ENCODE measurements around the gene ACBD6. TPM values are rescaled to one million over a fixed set of nuclear protein-coding genes. Genes with fewer than 3 reads are reported as not detected.

The ACBD6 gene
- total RNA-seq, 3 donors from 2014 or later: 42.6 to 50.1 (median 48.8) TPM

- Histone ChIP-seq H3K36me3 (no peaks in the 10 kb centered on the region), H3K4me1 (no peaks in the 10 kb centered on the region), H3K27me3 (no peaks in the 10 kb centered on the region), H3K9me3 (no peaks in the 10 kb centered on the region), H3K4me3 (no peak overlapping the region), H3K27ac (no peak overlapping the region)
- no peak for DNase-seq (ENCODE audit: low spot score in 2 of 2)
- no peak for TF ChIP-seq CTCF (IDR thresholded peaks at IDR 0.05)
- no peak for TF ChIP-seq POLR2A (IDR thresholded peaks at IDR 0.05)
- no peak for TF ChIP-seq POLR2AphosphoS5 (IDR thresholded peaks at IDR 0.05)
- intact Hi-C loops (cut with DNase I; ENCODE audit: low total_unique reads): no loop called here
Measured at GRCh38 chr1:180301135-180301742, 201.1 kb downstream of the ACBD6 start.

- DNase-seq (ENCODE audit: low spot score in 2 of 2): no peak
- TF ChIP-seq POLR2A (IDR thresholded peaks at IDR 0.05) (no peak), CTCF (IDR thresholded peaks at IDR 0.05) (no peak), POLR2AphosphoS5 (IDR thresholded peaks at IDR 0.05) (no peak)
- Histone ChIP-seq H3K9me3 (no peaks in the 10 kb centered on the region), H3K4me1 (no peaks in the 10 kb centered on the region), H3K36me3 (no peaks in the 10 kb centered on the region), H3K4me3 (no peak overlapping the region), H3K27ac (no peak overlapping the region), H3K27me3 (no peaks in the 10 kb centered on the region)
- intact Hi-C loops (cut with DNase I; ENCODE audit: low total_unique reads): no loop called here
Measured at GRCh38 chr1:180299479-180300221, 202.7 kb downstream of the ACBD6 start.

- Histone ChIP-seq H3K4me3 (no peak overlapping the region), H3K4me1 (no peaks in the 10 kb centered on the region), H3K36me3 (no peaks in the 10 kb centered on the region), H3K27me3 (no peaks in the 10 kb centered on the region), H3K9me3 (no peaks in the 10 kb centered on the region), H3K27ac (no peak overlapping the region)
- intact Hi-C loops (cut with DNase I; ENCODE audit: low total_unique reads): no loop called here
- TF ChIP-seq POLR2AphosphoS5 (IDR thresholded peaks at IDR 0.05): no peak
- no peak for TF ChIP-seq CTCF (IDR thresholded peaks at IDR 0.05)
- TF ChIP-seq POLR2A (IDR thresholded peaks at IDR 0.05): no peak
- no peak for DNase-seq (ENCODE audit: low spot score in 2 of 2)
Measured at GRCh38 chr1:180295999-180296398, 206.4 kb downstream of the ACBD6 start.

GRCh38 chr1:180294711-180295110 lies 207.7 kb downstream of the ACBD6 start:
- intact Hi-C loops (cut with DNase I; ENCODE audit: low total_unique reads): no loop called here
- no peaks in the 10 kb centered on the region for H3K36me3 ChIP-seq
- no peaks in the 10 kb centered on the region for H3K27me3 ChIP-seq
- no peaks in the 10 kb centered on the region for H3K4me1 ChIP-seq
- no peak for TF ChIP-seq POLR2AphosphoS5 (IDR thresholded peaks at IDR 0.05)
- no peak for TF ChIP-seq POLR2A (IDR thresholded peaks at IDR 0.05)
- no peak for TF ChIP-seq CTCF (IDR thresholded peaks at IDR 0.05)
- no peak overlapping the region for H3K4me3 ChIP-seq
- no peaks in the 10 kb centered on the region for H3K9me3 ChIP-seq
- DNase-seq (ENCODE audit: low spot score in 2 of 2): no peak
- no peak overlapping the region for H3K27ac ChIP-seq

- TF ChIP-seq POLR2A (IDR thresholded peaks at IDR 0.05) (no peak), CTCF (IDR thresholded peaks at IDR 0.05) (no peak), POLR2AphosphoS5 (IDR thresholded peaks at IDR 0.05) (no peak)
- Histone ChIP-seq H3K27me3 (no peaks in the 10 kb centered on the region), H3K27ac (no peak overlapping the region), H3K4me3 (no peak overlapping the region), H3K4me1 (no peaks in the 10 kb centered on the region), H3K36me3 (no peaks in the 10 kb centered on the region), H3K9me3 (no peaks in the 10 kb centered on the region)
- DNase-seq (ENCODE audit: low spot score in 2 of 2): no peak
- intact Hi-C loops (cut with DNase I; ENCODE audit: low total_unique reads): no loop called here
Measured at GRCh38 chr1:180291004-180291403, 211.4 kb downstream of the ACBD6 start.

Measured in breast epithelium (tissue), 4 donors.